Measurements from ENCODE around the gene PALM. TPM values are rescaled to one million over a fixed set of nuclear protein-coding genes. Genes with fewer than 3 reads are reported as not detected.
"Not testable (repeated sequence)": the region's sequence is repeated elsewhere in the genome, so short reads cannot be mapped to it uniquely, and the experiment has no call there.

PALM gene
- total RNA-seq, 1 experiment from 2014 or later = 22.1 TPM

GRCh38 chr19:690203-690602 is 18.5 kb upstream of the PALM start (continued):
- no peak for TF ChIP-seq STAT6 (CRISPR knock-in tag; conservative IDR thresholded peaks at IDR 0.05; ENCODE audit: low read depth)
- TF ChIP-seq ZNF416 (CRISPR knock-in tag; IDR thresholded peaks at IDR 0.05) = no peak
- no peak for TF ChIP-seq ATF1 (CRISPR knock-in tag; IDR thresholded peaks at IDR 0.05)
- no peak for TF ChIP-seq ELF4 (CRISPR knock-in tag; IDR thresholded peaks at IDR 0.05; ENCODE audit: low read depth)
- TF ChIP-seq CDX4 (CRISPR knock-in tag; IDR thresholded peaks at IDR 0.05; ENCODE audit: borderline replicate concordance) = no peak

GRCh38 chr19:694481-695351 is 14.0 kb upstream of the PALM start:
- ChIA-PET POLR2A (interaction anchor here (0.7 kb wide), 1 partner anchor 76 kb away, joined by 3 read pairs; no protein-coding TSS in a partner anchor), CTCF (interaction anchor here (1.3 to 1.6 kb wide), 2 partner anchors 9 to 14 kb away, joined by 3 to 5 read pairs; no protein-coding TSS in a partner anchor)
- 0 out of 2 replicates have a peak, but pooled peaks cover 2% of the 10 kb centered on the region for H3K4me1 Mint-ChIP-seq
- no peak for DNase-seq (ENCODE audit: low spot score)
- H3K27me3 Mint-ChIP-seq (ENCODE audit: low read depth) = no peaks in the 10 kb centered on the region
- ATAC-seq = no peak
- TF ChIP-seq ZNF532 (CRISPR knock-in tag; IDR thresholded peaks at IDR 0.05; ENCODE audit: borderline replicate concordance) = no peak
- TF ChIP-seq CREB1 (CRISPR knock-in tag; IDR thresholded peaks at IDR 0.05) = no peak
- no peak for TF ChIP-seq ZNF423 (CRISPR knock-in tag; IDR thresholded peaks at IDR 0.05)
- TF ChIP-seq NR2C2 (CRISPR knock-in tag; IDR thresholded peaks at IDR 0.05) = no peak
- no peak for TF ChIP-seq GABPB1 (CRISPR knock-in tag; IDR thresholded peaks at IDR 0.05)
- TF ChIP-seq ZNF121 (CRISPR knock-in tag; IDR thresholded peaks at IDR 0.05) = no peak
- TF ChIP-seq NR1H2 (CRISPR knock-in tag; IDR thresholded peaks at IDR 0.05) = no peak
- no peak for TF ChIP-seq JUN (CRISPR knock-in tag; IDR thresholded peaks at IDR 0.05)
- TF ChIP-seq MAX (CRISPR knock-in tag; IDR thresholded peaks at IDR 0.05) = no peak
- no peak overlapping the region for H3K4me3 Mint-ChIP-seq
- no peaks in the 10 kb centered on the region for H3K9me3 Mint-ChIP-seq
- H3K36me3 Mint-ChIP-seq = no peaks in the 10 kb centered on the region
- no peak overlapping the region for H3K27ac Mint-ChIP-seq

GRCh38 chr19:695352-695949 is 13.3 kb upstream of the PALM start, which contains the start of gene PRSS57:
Gene PRSS57 (minus strand): TSS chr19:695452. CDS start chr19:695430, 22 bp downstream.
- Mint-ChIP-seq H3K27ac (no peak within 1 kb of the TSS), H3K36me3 (no peaks in the 10 kb centered on the region), H3K27me3 (ENCODE audit: low read depth) (no peaks in the 10 kb centered on the region), H3K4me3 (no peak within 1 kb of the TSS), H3K9me3 (no peaks in the 10 kb centered on the region), H3K4me1 (0 out of 2 replicates have a peak, but pooled peaks cover 2% of the 10 kb centered on the region)
- TF ChIP-seq ZBTB21 (CRISPR knock-in tag; IDR thresholded peaks at IDR 0.05; ENCODE audit: borderline replicate concordance) = no peak
- TF ChIP-seq SMAD4 (CRISPR knock-in tag; IDR thresholded peaks at IDR 0.05) = no peak
- TF ChIP-seq USF1 (CRISPR knock-in tag; IDR thresholded peaks at IDR 0.05) = no peak
- no peak for TF ChIP-seq ATF3 (CRISPR knock-in tag; conservative IDR thresholded peaks at IDR 0.05)
- ChIA-PET POLR2A (no interaction called here), CTCF (interaction anchor here (1.3 to 1.6 kb wide), 2 partner anchors 8 to 15 kb away, joined by 3 to 5 read pairs; no protein-coding TSS in a partner anchor)
- no peak for ATAC-seq
- no peak for DNase-seq (ENCODE audit: low spot score)

- peaks cover 12% of the 10 kb centered on the region; the same call in 1 of the 2 replicates for H3K4me1 Mint-ChIP-seq
- H3K27me3 Mint-ChIP-seq (ENCODE audit: low read depth); H3K4me3 Mint-ChIP-seq; DNase-seq (ENCODE audit: low spot score); ATAC-seq; H3K9me3 Mint-ChIP-seq; H3K36me3 Mint-ChIP-seq; POLR2A ChIA-PET; H3K27ac Mint-ChIP-seq: not testable (repeated sequence)
- CTCF ChIA-PET = interaction anchor here (2.4 kb wide), 1 partner anchor 18 kb away, joined by 8 read pairs; no protein-coding TSS in a partner anchor
Measured at GRCh38 chr19:698529-698928, 10.2 kb upstream of the PALM start.

Data from WTC11 (cell line).